GM12865 (cell line): Measurements from ENCODE around the gene TBC1D13.

ENCODE experiments used
- DNase-seq: peaks from one replicate; pipeline ENCODE4 v3.0.0; 2010; ENCODE audit warnings: low read depth
- H3K4me3 ChIP-seq: 2 replicates; pipeline ENCODE4 v1.5.1; 2011; ENCODE audit warnings: mild to moderate bottlenecking, low read depth, low read length, control low read depth
- CTCF ChIP-seq: IDR thresholded peaks from 2 replicates; pipeline ENCODE4 v1.5.1; 2011; ENCODE audit warnings: low read length, control low read depth, low read depth, inconsistent platforms; ENCODE audit not compliant: insufficient read depth; ENCODE audit errors: missing control alignments

The TBC1D13 gene

GRCh38 chr9:128798896-128799295 lies 11.8 kb downstream of the TBC1D13 start:
- no peak for DNase-seq
- TF ChIP-seq CTCF = no peak
- H3K4me3 ChIP-seq = no peak overlapping the region

GRCh38 chr9:128800061-128800460 lies 13.0 kb downstream of the TBC1D13 start:
- no peak overlapping the region for H3K4me3 ChIP-seq
- no peak for TF ChIP-seq CTCF
- no peak for DNase-seq

DNA sequence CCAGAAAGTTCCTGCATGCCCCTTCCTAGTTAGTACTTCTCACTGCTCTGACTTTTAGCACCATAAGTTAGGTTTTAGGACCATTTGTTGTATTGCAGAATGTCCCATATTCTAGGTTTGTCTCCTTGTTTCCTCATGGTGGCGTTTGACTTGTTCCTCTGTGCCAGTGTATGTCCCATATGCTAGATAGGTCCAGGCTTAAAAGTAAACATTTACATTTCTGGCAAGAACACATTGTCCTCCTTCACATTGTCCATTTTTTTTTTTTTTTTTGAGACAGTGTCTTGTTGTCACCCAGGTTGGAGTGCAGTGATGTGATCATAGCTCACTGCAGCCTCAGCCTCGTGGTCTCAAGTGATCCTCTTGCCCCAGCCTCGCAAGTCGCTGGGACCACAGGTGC lies 15.4 kb downstream of the TBC1D13 start:
- no peak overlapping the region for H3K4me3 ChIP-seq
- no peak for DNase-seq
- no peak for TF ChIP-seq CTCF

GRCh38 chr9:128805661-128806060 lies 18.6 kb downstream of the TBC1D13 start:
- no peak for DNase-seq
- no peak for TF ChIP-seq CTCF
- H3K4me3 ChIP-seq = no peak overlapping the region

DNA sequence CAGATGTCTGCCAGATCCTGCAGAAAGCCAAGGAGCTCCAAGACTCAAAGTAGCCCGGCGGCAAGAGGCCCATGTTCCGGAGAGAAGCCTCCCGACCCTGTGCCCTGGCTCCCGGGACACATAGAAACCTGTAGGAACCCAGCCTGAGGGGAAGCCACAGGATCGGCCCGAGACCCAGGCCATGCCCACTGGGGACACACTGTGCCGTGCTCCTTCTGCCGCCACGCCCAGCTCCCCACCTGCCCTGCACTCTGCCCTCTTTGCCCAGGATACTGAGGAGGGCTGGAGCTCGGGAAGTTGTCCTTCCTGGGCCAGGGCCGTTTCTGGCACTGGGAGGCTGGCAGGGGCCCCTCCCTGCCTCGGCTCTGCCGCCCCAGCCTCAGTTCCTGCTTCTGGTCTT lies 20.8 kb downstream of the TBC1D13 start:
- TF ChIP-seq CTCF = no peak
- no peak for DNase-seq
- no peak overlapping the region for H3K4me3 ChIP-seq

- no peak for TF ChIP-seq CTCF
- DNase-seq = no peak
- H3K4me3 ChIP-seq = no peak overlapping the region
Observed at GRCh38 chr9:128808543-128808942, 21.5 kb downstream of the TBC1D13 start.

- TF ChIP-seq CTCF = no peak
- DNase-seq = no peak
- H3K4me3 ChIP-seq = no peak overlapping the region
Observed at GRCh38 chr9:128809036-128809599, 22.1 kb downstream of the TBC1D13 start.
